Hippocampal formation (tissue), 2 donors: ENCODE results near the gene ACOT4.
"Not testable (repeated sequence)": the region's sequence is repeated elsewhere in the genome, so short reads cannot be mapped to it uniquely, and the experiment has no call there.

Experiments
- DNase-seq, 2 donors: peaks; one replicate each; lab custom pipeline; 2025; lab: John Stamatoyannopoulos, UW

Gene ACOT4, protein sequence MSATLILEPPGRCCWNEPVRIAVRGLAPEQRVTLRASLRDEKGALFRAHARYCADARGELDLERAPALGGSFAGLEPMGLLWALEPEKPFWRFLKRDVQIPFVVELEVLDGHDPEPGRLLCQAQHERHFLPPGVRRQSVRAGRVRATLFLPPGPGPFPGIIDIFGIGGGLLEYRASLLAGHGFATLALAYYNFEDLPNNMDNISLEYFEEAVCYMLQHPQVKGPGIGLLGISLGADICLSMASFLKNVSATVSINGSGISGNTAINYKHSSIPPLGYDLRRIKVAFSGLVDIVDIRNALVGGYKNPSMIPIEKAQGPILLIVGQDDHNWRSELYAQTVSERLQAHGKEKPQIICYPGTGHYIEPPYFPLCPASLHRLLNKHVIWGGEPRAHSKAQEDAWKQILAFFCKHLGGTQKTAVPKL

DNA sequence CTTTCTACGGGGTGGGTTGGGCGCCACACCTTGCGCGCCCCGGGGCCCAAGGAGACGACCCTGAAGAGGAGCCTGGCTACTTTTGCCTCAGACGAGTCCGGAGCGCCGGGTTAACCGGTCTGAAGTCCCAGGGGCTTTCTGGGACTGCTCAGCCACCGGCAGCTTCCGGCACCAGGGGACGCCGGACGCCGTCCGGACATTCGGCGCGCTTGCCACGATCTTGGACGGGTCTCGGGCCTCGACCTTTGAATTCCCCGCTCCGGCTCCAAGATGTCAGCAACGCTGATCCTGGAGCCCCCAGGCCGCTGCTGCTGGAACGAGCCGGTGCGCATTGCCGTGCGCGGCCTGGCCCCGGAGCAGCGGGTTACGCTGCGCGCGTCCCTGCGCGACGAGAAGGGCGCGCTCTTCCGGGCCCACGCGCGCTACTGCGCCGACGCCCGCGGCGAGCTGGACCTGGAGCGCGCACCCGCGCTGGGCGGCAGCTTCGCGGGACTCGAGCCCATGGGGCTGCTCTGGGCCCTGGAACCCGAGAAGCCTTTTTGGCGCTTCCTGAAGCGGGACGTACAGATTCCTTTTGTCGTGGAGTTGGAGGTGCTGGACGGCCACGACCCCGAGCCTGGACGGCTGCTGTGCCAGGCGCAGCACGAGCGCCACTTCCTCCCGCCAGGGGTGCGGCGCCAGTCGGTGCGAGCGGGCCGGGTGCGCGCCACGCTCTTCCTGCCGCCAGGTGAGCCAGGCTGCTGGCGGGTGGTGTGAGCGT, at the start of gene ACOT4:
Gene ACOT4, plus strand, starts transcription at position 184 of the 760 bp plus-strand sequence. Its CDS starts 87 bp downstream, at position 271.
- DNase-seq, result no peak

DNA sequence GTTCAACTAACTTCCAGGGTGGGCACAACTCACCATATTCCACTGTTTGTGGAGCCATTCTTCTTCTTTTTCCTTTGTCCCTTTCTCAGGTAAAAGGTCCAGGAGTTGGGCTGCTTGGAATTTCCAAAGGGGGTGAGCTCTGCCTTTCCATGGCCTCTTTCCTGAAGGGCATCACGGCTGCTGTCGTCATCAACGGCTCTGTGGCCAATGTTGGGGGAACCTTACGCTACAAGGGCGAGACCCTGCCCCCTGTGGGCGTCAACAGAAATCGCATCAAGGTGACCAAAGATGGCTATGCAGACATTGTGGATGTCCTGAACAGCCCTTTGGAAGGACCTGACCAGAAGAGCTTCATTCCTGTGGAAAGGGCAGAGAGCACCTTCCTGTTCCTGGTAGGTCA, 48.7 kb upstream of the ACOT4 start:
- not testable (repeated sequence) for DNase-seq

DNA sequence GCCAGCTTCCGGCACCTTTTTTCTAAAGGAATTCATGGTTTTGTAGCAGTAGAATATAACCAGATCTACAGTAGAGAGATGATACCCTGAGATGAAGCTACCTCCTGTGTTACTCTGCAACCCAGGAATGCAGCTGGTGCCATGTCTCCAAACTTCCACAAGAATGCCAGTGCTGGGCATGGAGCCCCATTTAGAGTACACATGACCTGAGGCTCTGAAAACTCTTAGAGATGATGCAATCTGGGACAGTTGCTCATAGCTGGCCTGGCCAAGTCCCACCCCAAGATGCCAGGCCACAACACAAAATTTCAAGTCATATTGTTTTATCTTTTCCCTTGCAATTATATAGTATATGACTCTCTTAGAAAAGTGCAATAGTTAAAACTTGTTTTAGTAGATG, 46.3 kb upstream of the ACOT4 start:
- DNase-seq, result not testable (repeated sequence)

DNA sequence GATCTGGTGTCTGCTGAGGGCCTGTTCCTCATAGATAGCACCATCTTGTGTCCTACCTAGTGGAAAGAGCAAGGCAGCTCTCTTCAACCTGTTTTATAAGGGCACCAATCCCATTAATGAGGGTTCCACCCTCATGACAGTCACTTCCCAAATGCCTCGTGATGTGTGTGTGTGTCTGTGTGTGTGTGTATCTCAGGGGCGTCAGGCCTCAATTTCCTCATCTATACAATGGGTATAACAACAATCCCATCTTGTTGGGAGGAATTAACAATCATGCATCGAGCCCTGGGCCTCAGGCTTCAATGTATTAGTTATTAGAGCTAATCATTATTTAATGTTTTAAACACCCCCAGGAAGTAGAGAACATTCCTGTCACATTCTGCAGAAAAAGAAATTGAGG, 42.6 kb upstream of the ACOT4 start:
- not testable (repeated sequence) for DNase-seq

DNA sequence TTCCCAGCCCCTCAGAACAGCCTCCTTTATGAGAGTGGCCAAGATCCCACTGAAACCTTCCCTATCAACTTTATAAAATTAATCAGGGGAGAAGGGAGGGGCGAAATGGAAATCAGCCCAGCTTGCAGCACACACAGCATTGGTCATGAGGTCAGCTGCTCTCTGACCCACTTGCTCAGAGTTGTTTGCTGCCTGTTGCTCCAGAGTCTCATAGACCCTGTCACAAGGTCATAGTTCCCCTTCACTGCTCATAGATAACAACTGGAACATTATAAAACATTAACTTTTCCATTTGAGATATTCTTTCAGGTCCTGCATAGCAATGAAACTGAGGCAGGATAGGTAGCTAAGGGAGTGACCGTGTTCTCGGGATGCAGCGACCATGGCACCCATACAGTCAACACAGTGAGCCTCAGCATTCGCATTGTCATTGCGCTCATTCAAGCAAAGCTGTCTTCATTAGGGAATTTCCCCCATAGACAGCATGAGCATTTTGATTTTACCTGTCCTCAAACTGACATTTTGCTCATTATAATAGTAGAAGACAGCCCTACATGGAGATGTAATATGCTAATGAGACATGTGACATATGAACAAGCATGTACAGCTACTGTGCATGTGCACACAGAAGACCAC, 41.7 kb upstream of the ACOT4 start:
- not testable (repeated sequence) for DNase-seq

DNA sequence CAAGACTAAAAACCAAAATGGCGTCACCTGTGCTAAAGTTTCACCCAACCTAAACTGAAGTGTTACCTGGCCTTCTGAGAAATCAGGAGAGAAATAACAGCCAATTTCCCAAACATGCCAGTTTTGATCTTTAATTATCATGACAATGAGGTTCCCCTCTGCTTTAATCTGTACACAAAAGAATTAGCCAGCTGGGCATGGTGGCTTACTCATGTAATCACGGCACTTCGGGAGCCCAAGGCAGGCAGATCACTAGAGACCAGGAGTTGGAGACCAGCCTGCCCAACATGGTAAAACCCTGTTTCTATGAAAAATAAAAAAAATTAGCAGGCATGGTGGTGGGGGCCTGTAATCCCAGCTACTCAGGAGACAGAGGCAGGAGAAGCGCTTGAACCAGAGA, 37.8 kb upstream of the ACOT4 start:
- no peak for DNase-seq

DNA sequence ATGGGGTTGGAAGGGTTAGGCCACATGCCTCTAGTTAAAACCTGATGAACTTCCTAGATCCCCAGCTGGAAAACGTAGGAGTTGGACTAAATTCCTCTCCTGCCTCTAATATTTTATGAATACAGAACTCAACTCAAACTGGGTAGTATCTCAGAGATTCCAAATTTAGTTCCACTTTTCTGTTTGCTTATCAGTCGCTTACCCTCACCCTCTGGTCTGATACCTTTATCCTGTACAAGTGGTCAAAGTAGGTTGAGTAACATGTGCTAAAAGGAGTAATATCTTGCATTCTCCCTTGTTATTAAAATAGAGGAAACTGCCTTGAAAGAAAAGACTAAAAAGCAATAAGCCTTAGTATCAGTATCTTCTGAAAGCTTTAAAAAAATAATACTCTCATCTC, 34.5 kb upstream of the ACOT4 start:
- DNase-seq, result not testable (repeated sequence)

DNA sequence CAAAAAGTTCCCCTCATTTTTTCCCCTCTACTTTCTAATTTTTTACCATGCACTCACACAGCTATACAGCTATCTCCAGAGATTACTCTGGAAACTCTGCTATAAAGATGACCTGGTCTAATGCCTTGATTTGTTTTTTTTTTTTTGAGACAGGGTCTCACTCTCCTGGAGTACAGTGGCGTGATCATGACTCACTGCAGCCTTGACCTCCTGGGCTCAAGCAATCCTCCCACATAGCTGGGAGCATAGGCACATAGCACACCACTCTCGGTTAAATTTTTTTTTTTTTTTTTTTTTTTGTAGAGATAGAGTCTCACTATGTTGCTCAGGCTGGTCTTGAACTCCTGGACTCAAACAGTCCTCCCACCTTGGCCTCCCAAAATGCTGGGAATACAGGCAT, 33.4 kb upstream of the ACOT4 start:
- DNase-seq, result not testable (repeated sequence)

DNA sequence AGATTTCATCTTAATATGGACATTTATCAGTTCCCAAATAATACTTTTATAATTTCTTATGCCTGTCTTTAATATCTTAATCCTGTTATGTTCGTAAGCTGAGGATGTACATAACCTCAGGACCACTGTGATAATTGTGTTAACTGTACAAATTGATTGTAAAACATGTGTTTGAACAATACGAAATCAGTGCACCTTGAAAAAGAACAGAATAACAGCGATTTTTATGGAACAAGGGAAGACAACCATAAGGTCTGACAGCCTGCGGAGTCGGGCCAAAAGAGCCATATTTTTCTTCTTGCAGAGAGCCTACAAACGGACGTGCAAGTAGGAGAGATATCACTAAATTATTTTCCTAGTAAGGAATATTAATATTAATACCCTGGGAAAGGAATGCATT, 29.4 kb upstream of the ACOT4 start:
- DNase-seq, result not testable (repeated sequence)

DNA sequence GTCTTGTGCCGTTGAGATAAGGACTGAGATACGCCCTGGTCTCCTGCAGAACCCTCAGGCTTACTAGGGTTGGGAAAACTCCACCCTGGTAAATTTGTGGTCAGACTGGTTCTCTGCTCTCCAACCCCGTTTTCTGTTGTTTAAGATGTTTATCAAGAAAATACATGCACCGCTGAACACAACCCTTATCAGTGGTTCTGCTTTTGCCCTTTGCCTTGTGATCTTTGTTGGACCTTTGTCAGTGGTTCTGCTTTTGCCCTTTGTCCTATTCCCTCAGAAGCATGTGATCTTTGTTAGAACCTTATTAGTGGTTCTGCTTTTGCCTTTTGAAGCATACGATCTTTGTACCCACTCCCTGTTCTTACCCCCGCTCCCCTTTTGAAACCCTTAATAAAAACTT, 29.0 kb upstream of the ACOT4 start:
- DNase-seq, result not testable (repeated sequence)

DNA sequence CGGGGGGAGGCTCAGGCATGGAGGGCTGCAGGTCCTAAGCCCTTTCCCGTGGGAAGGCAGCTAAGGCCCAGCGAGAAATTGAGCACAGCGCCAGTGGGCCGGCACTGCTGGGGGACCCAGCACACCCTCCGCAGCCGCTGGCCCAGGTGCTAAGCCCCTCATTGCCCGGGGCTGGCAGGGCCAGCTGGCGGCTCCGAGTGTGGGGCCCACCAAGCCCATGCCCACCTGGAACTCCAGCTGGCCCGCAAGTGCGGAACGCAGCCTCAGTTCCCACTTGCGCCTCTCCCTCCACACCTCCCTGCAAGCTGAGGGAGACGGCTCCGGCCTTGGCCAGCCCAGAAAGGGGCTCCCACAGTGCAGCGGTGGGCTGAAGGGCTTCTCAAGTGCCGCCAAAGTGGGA, 25.2 kb upstream of the ACOT4 start:
- DNase-seq, result not testable (repeated sequence)

DNA sequence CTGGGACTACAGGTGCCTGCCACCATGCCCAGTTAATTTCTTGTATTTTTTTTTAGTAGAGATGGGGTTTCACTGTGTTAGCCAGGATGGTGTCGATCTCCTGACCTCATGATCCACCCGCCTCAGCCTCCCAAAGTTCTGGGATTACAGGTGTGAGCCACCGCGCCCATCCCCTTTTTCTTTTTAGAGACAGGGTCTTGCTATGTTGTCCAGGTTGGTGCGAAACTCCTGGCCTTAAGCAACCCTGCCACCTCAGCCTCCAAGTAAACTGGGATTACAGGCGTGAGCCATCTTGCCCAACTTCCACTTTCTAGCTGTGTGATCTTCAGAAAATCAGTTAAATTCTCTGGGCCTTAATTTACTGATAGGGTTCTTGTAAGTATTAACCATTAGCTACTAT, 24.7 kb upstream of the ACOT4 start:
- DNase-seq, result not testable (repeated sequence)

DNA sequence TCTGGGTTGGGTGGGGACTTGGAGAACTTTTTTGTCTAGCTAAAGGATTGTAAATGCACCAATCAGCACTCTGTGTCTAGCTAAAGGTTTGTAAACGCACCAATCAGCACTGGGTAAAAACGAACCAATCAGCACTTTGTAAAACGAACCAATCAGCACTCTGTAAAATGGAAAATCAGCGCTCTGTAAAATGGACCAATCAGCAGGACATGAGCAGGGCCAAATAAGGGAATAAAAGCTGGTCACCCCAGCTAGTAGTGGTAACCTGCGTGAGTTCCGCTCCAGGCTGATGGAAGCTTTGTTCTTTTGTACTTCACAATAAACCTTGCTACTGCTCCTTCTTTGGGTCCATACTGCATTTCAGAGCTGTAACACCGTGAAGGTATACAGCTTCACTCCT, 24.3 kb upstream of the ACOT4 start:
- no peak for DNase-seq

DNA sequence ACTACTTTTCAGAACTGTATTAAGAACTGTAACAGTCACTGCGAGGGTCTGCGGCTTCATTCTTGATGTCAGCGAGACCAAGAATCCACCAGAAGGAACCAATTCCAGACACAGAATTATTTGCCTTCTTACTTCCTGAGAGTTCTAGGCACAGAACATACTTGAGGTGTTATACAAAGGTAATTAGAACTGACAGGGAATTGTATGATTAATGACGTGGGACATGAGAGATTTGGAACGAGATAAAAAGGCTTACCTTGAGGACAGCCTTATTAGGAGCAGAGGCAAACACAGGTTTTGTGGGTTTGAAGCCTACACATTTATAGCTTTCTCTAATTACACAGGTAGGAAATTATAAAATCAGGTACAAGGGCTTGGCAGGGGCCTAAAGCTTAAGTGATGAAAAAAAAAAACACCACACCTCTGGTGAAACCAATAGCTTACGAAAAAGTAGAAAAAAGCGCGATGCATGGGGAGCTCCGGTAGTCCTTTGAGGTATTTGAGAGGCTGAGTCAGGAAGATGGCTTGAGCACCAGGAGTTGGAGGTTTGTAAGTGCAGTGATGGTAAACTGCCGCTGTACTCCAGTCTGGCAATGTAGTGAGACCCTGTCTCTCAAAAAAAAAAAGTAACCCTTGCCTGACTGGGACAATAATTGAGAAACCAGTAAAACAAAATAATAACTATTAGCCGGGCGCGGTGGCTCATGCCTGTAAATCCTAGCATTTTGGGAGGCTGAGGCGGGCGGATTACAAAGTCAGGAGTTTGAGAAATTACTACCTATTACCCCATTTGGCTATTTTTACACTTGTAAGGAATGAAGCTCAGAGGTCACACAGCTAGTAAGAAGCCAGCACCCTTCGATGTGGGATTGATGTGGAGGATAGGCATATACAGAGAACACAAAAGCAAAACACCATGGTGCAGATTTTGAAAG, 23.5 kb upstream of the ACOT4 start:
- no peak for DNase-seq

DNA sequence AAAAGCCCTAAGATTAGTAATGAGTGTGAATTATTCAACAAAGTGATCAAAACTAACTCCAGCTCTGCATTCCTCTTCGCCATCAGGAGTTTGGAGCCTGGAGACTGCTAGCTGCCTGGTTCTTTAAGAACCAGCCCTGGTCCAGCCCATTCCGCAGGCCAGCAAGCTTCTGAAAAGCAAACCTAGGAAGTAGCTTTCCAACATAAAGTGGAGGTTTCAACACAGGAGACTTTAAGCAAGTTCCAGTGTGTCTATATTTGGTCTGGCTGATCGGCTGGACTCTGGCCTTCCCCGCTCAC, 22.8 kb upstream of the ACOT4 start:
- not testable (repeated sequence) for DNase-seq

DNA sequence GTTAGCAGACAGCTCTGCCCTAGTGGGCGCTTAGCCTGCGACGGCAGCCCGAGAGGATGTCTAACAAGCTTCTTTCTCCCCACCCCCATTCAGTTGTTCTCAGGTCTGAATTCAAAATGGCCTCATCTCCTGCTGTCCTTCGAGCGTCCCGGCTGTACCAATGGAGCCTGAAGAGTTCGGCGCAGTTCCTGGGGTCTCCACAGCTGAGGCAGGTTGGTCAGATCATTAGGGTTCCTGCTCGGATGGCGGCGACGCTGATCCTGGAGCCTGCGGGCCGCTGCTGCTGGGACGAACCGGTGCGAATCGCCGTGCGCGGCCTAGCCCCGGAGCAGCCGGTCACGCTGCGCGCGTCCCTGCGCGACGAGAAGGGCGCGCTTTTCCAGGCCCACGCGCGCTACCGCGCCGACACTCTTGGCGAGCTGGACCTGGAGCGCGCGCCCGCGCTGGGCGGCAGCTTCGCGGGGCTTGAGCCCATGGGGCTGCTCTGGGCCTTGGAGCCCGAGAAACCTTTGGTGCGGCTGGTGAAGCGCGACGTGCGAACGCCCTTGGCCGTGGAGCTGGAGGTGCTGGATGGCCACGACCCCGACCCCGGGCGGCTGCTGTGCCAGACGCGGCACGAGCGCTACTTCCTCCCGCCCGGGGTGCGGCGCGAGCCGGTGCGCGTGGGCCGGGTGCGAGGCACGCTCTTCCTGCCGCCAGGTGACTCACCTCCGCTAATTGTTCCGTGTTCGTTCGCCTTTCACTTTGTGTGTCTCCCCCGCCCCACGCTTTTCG, 22.3 kb upstream of the ACOT4 start, which contains the start of gene ACOT2:
Gene ACOT2, plus strand, starts transcription at position 29 of the 774 bp plus-strand sequence. Its CDS starts 28 bp downstream, at position 57.
- DNase-seq, result peak; percentile 65 to 70

DNA sequence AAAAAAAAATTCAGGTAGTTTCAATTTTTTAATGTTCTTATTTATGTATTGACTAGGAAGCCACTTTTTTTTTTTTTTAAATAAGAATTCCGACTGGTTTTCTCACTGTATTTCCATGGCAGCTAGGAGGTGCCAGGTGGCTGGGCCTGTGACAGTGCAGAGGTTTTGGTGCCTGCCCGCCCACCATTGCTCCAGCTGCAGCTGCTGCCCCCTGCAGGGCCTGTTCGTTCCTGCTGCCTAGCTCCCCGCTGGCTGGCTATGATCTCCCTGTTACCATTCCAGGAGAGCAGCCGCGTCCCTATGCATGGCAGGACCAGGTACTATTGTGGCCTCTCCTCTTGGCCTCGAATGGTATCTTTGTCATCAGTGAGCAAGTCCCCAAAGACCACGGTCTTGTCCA, 20.8 kb upstream of the ACOT4 start:
- peak in 1 of 2 donors; percentile 9 for DNase-seq

DNA sequence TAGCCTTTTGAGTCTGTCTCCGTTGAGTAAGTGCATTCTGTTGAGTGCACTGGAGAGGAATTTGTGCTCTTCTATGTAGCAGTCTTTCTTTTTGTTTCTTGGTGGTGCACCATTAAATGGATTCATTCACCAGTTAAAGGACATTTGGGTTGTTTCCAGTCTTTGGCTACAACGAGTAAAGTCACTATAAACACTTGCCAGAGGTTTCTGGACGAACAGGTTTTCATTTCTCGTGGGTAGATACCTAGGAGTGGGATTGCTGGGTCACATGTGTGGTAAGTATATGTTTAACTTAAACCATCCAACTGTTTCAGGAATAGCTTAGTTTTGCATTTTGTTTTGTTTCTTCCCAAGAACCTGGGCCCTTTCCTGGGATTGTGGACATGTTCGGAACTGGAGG, 18.6 kb upstream of the ACOT4 start:
- DNase-seq, result not testable (repeated sequence)

DNA sequence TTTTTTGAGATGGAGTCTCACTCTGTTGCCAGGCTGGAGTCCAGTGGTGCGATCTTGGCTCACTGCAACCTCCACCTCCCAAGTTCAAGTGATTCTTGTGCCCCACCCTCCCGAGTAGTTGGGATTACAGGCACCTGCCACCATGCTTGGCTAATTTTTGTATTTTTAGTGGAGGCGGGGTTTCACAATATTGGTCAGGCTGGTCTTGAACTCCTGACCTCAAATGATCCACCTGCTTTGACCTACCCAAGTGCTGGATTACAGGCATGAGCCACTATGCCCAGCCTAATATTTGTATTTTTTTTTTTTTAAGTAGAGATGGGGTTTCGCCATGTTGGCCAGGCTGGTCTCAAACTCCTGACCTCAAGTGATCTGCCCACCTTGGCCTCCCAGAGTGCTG, 17.9 kb upstream of the ACOT4 start:
- not testable (repeated sequence) for DNase-seq

DNA sequence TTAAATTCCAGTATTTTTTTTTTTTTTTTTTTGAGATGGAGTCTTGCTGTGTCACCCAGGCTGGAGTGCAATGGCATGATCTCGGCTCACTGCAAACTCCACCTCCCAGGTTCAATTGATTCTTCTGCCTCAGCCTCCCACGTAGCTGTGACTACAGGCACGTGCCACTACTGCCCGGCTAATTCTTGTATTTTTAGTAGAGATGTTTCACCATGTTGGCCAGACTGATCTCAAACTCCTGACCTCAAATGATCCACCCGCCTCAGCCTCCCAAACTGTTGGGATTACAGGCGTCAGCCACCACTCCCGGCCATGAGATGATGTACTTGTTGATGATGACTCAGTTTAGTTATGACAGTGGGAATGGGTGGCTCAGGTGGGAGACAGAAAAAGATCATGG, 17.4 kb upstream of the ACOT4 start:
- DNase-seq, result not testable (repeated sequence)

DNA sequence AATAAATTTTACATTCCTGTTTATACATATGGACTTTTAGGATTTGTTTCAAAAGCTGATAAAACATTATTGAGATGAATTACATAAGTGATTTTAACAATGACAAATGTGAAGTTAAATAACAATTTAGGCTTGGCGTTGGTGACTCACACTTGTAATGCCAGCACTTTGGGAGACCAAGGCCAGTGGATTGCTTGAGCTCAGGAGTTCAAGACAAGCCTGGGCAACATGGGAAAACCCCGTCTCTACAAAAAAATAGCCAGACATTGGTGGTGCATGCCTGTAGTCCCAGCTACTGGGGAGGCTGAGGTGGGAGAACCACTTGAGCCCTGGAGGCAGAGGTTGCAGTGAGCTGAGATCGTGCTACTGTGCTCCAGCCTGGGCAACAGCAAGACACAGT, 15.3 kb upstream of the ACOT4 start:
- no peak for DNase-seq
